IPS-15b (cell line): ENCODE results near the gene CIART.

Experiments
- H3K27me3 ChIP-seq: one replicate; pipeline ENCODE4 v1.6.1; 2013; ENCODE audit warnings: low read length; ENCODE audit not compliant: control insufficient read depth, insufficient read depth
- H3K36me3 ChIP-seq: one replicate; pipeline ENCODE4 v1.6.1; 2013; ENCODE audit warnings: low read length; ENCODE audit not compliant: control insufficient read depth, insufficient read depth
- H3K4me1 ChIP-seq: one replicate; pipeline ENCODE4 v1.6.1; 2013; ENCODE audit warnings: mild to moderate bottlenecking, low read length; ENCODE audit not compliant: control insufficient read depth, insufficient read depth
- H3K4me3 ChIP-seq: one replicate; pipeline ENCODE4 v1.5.1; 2013; ENCODE audit warnings: low read depth, low read length
- H3K9ac ChIP-seq: one replicate; pipeline ENCODE4 v1.6.1; 2013; ENCODE audit warnings: low read depth, mild to moderate bottlenecking, low read length
- H3K9me3 ChIP-seq: one replicate; pipeline ENCODE4 v1.6.1; 2013; ENCODE audit warnings: mild to moderate bottlenecking, low read length; ENCODE audit not compliant: control insufficient read depth, insufficient read depth

The CIART gene

DNA sequence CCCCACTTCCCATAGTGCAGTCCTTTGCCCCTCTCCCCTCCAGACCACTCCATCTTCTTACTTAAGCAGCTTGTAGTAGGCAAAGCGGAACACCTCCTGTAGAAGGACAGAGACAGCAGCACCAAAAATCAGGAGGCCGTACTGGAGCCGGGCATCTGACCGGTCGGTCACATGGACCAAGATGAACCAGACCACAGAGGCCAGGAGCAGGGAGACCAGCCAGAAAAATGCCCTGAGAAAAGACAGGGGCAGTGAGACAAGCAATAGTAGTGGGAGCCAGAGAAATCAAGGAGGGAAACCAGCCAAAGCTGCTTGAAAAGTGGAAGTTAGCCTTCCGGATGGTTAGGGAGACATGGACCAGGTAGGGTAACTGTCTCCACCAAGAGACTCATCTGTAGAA is 14.5 kb upstream of the CIART start:
- H3K36me3 ChIP-seq = peaks cover 26% of the 10 kb centered on the region
- peak overlapping the region; percentile 93 for H3K9ac ChIP-seq
- H3K27me3 ChIP-seq = no peaks in the 10 kb centered on the region
- peak overlapping the region; percentile 90 for H3K4me3 ChIP-seq
- no peaks in the 10 kb centered on the region for H3K9me3 ChIP-seq
- H3K4me1 ChIP-seq = peaks cover 5% of the 10 kb centered on the region

GRCh38 chr1:150268340-150268704 is 14.0 kb upstream of the CIART start:
- H3K4me3 ChIP-seq = peak overlapping the region; percentile 90
- peaks cover 24% of the 10 kb centered on the region for H3K36me3 ChIP-seq
- H3K9ac ChIP-seq = peak overlapping the region; percentile 93
- H3K4me1 ChIP-seq = peaks cover 9% of the 10 kb centered on the region
- no peaks in the 10 kb centered on the region for H3K27me3 ChIP-seq
- no peaks in the 10 kb centered on the region for H3K9me3 ChIP-seq

- peaks cover 11% of the 10 kb centered on the region for H3K4me1 ChIP-seq
These were observed 13.5 kb upstream of the CIART start, which contains the start of gene APH1A for GRCh38 chr1:150268705-150269403. Gene APH1A (minus strand): TSS chr1:150269016. CDS start chr1:150268810, 206 bp downstream.

DNA sequence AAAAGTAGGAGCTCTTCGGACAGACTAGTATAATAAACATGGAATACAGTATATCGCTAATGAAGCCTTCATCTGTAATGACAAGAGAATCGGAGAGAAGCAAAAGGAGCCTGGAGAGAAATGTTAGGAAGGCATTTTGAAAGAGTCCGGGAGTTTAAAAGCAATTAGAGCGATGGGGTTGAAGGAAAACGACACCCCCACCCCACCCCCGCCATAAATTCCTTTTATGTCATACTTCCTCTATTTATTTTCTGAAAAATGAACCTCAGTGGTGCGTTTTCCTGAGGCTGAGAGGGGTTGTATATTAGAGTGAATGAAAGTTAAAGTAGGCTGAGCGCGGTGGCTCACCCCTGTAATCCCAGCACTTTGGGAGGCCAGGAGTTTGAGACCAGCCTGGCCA is 12.9 kb upstream of the CIART start:
- no peaks in the 10 kb centered on the region for H3K27me3 ChIP-seq
- H3K4me1 ChIP-seq = peaks cover 11% of the 10 kb centered on the region
- peaks cover 19% of the 10 kb centered on the region for H3K36me3 ChIP-seq
- peak overlapping the region; percentile 90 for H3K4me3 ChIP-seq
- no peaks in the 10 kb centered on the region for H3K9me3 ChIP-seq
- H3K9ac ChIP-seq = peak overlapping the region; percentile 57

More at GRCh38 chr1:150268705-150269403, 13.5 kb upstream of the CIART start, which contains the start of gene APH1A:
- H3K4me3 ChIP-seq = peak within 1 kb of the TSS; percentile 90
- H3K27me3 ChIP-seq = no peaks in the 10 kb centered on the region
- no peaks in the 10 kb centered on the region for H3K9me3 ChIP-seq
- H3K36me3 ChIP-seq = peaks cover 21% of the 10 kb centered on the region
- peak within 1 kb of the TSS; percentile 93 for H3K9ac ChIP-seq

GRCh38 chr1:150271291-150271959 is 10.9 kb upstream of the CIART start:
- Histone ChIP-seq H3K36me3 (peaks cover 6% of the 10 kb centered on the region), H3K9ac (no peak overlapping the region), H3K4me3 (no peak overlapping the region), H3K4me1 (peaks cover 11% of the 10 kb centered on the region), H3K9me3 (no peaks in the 10 kb centered on the region), H3K27me3 (no peaks in the 10 kb centered on the region)

DNA sequence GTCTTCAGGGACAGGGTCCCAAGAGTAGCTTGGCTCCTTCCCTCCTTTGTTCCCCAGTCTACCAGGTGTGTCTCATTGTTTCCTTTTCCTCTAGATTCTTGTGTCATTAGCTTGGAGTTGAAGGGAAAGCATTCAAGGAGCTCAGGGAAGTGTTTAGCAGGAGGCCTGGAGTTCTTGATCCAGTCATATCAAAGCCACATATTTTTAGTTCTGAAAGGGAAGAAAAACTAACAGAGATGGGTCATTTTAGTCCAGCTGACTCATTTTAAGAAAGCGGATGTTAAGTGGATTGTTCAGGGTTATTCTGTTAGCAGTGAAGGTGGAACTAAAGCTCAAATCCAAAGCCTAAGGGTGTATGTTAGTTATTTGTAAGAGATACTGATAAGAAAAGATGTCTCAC is 9.0 kb upstream of the CIART start:
- Histone ChIP-seq H3K9ac (no peak overlapping the region), H3K27me3 (no peaks in the 10 kb centered on the region), H3K36me3 (no peaks in the 10 kb centered on the region), H3K9me3 (no peaks in the 10 kb centered on the region), H3K4me3 (peak overlapping the region; percentile 50), H3K4me1 (peaks cover 9% of the 10 kb centered on the region)

- Histone ChIP-seq H3K9me3 (no peaks in the 10 kb centered on the region), H3K36me3 (peaks cover 5% of the 10 kb centered on the region), H3K27me3 (peaks cover 9% of the 10 kb centered on the region), H3K9ac (no peak overlapping the region), H3K4me1 (no peaks in the 10 kb centered on the region), H3K4me3 (no peak overlapping the region)
These were observed 2.1 kb upstream of the CIART start for GRCh38 chr1:150280138-150280707.

DNA sequence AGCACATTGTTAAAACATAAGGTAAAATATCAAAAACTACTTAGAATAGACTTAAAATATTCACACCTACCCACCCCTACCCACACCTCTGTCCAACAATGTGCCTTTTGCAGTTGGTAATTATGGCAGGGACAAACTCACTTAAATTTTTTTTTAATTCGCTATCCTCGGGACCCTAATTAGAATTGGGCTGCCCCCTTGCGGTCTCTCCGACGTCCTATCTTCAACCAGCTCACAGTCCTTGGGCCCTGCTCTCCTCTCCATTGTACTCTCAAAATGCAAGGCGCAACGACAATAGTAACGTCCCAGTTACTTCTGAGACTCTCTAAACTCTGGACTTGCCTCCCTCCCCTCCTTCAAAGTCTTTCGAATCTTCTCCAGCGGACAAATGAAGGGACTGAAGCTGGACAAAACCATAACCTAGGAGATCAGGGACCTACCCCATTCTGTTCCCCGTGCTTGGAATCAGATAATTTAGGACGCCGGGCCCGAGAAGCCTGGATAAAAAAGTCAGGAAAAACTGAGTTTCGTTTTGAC is 1.1 kb upstream of the CIART start:
- Histone ChIP-seq H3K36me3 (peaks cover 5% of the 10 kb centered on the region), H3K4me1 (no peaks in the 10 kb centered on the region), H3K9ac (peak overlapping the region; percentile 87), H3K4me3 (peak overlapping the region; percentile 90), H3K9me3 (no peaks in the 10 kb centered on the region), H3K27me3 (peaks cover 9% of the 10 kb centered on the region)

- Histone ChIP-seq H3K27me3 (peaks cover 9% of the 10 kb centered on the region), H3K4me3 (peak overlapping the region; percentile 81), H3K9me3 (no peaks in the 10 kb centered on the region), H3K36me3 (peaks cover 10% of the 10 kb centered on the region), H3K4me1 (no peaks in the 10 kb centered on the region), H3K9ac (peak overlapping the region; percentile 16)
These were observed 204 bp downstream of the CIART start for GRCh38 chr1:150282558-150282958.

- peak overlapping the region; percentile 81 for H3K4me3 ChIP-seq
- H3K9me3 ChIP-seq = no peaks in the 10 kb centered on the region
- no peaks in the 10 kb centered on the region for H3K4me1 ChIP-seq
- H3K9ac ChIP-seq = peak overlapping the region; percentile 16
- peaks cover 10% of the 10 kb centered on the region for H3K36me3 ChIP-seq
- peaks cover 9% of the 10 kb centered on the region for H3K27me3 ChIP-seq
These were observed 906 bp downstream of the CIART start for GRCh38 chr1:150283260-150283659.

- H3K4me1 ChIP-seq = no peaks in the 10 kb centered on the region
- H3K36me3 ChIP-seq = peaks cover 10% of the 10 kb centered on the region
- H3K27me3 ChIP-seq = peaks cover 3% of the 10 kb centered on the region
- no peak overlapping the region for H3K4me3 ChIP-seq
- H3K9ac ChIP-seq = no peak overlapping the region
- H3K9me3 ChIP-seq = no peaks in the 10 kb centered on the region
These were observed 6.0 kb downstream of the CIART start for GRCh38 chr1:150288382-150288781.
